Esophagus (tissue), 2 donors: ENCODE measurements around the gene TERT. TPM values are rescaled to one million over a fixed set of nuclear protein-coding genes. Genes with fewer than 3 reads are reported as not detected.
"Not testable (repeated sequence)": the region's sequence is repeated elsewhere in the genome, so short reads cannot be mapped to it uniquely, and the experiment has no call there.

Experiments used
- H3K27ac ChIP-seq, 2 donors: one replicate each; pipeline ENCODE4 v1.5.1; 2013; ENCODE audit warnings: low read depth in 2 of 2, mild to moderate bottlenecking in 2 of 2, inconsistent platforms in 1 of 2, low read length in 1 of 2, moderate library complexity in 1 of 2
- H3K27me3 ChIP-seq, 2 donors: one replicate each; pipeline ENCODE4 v1.6.1; 2013; ENCODE audit warnings: low read length in 2 of 2, control low read depth in 1 of 2, mild to moderate bottlenecking in 1 of 2; ENCODE audit not compliant: insufficient read depth in 2 of 2, control insufficient read depth in 1 of 2
- H3K36me3 ChIP-seq, 2 donors: one replicate each; pipeline ENCODE4 v1.6.1; 2013; ENCODE audit warnings: low read length in 1 of 2; ENCODE audit not compliant: control insufficient read depth in 2 of 2, insufficient read depth in 2 of 2
- H3K4me1 ChIP-seq, 2 donors: one replicate each; pipeline ENCODE4 v1.6.1; 2013; ENCODE audit warnings: low read length in 1 of 2; ENCODE audit not compliant: control insufficient read depth in 2 of 2, insufficient read depth in 2 of 2
- H3K4me3 ChIP-seq, 2 donors: one replicate each; pipeline ENCODE4 v1.5.1; 2013; ENCODE audit warnings: low read length in 2 of 2, mild to moderate bottlenecking in 2 of 2, low read depth in 1 of 2, moderate library complexity in 1 of 2
- H3K9me3 ChIP-seq, 2 donors: one replicate each; pipeline ENCODE4 v1.6.1; 2013; ENCODE audit warnings: mild to moderate bottlenecking in 2 of 2, low read depth in 1 of 2, low read length in 1 of 2, moderate library complexity in 1 of 2; ENCODE audit not compliant: control insufficient read depth in 2 of 2, insufficient read depth in 1 of 2
- WGBS, 2 donors: extraction: QIAGEN DNeasy Blood & Tissue Kit; methylation state at CpG; one replicate each; pipeline ENCODE4 v1.1.7; 2013; 5-methylcytosine and 5-hydroxymethylcytosine counted together
- polyA plus RNA-seq, 2 donors: library from polyadenylated mRNA; stranded (reverse); fragments of 200-250 nt; gene quantifications; one replicate each; pipeline ENCODE4 v1.2.3, GENCODE V29; 2013
- donor health status: healthy with polysubstance abuse.
- donor health status: Bipolar disorder and iron deficiency.

TERT gene
- polyA plus RNA-seq, 2 donors = 0.13 to 0.51 TPM

GRCh38 chr5:1298067-1298551 is 3.2 kb upstream of the TERT start:
- H3K27ac ChIP-seq = no peak overlapping the region
- H3K4me1 ChIP-seq = peaks cover 4 to 7% of the 10 kb centered on the region in 2 donors
- no peak overlapping the region for H3K4me3 ChIP-seq
- WGBS, 2 donors = 87 to 89% methylated on average over 19 of the region's 19 CpGs
- H3K9me3 ChIP-seq = no peaks in the 10 kb centered on the region
- H3K27me3 ChIP-seq = peaks cover 3 to 11% of the 10 kb centered on the region in 2 donors
- H3K36me3 ChIP-seq = no peaks in the 10 kb centered on the region

GRCh38 chr5:1297243-1297642 is 2.4 kb upstream of the TERT start:
- Histone ChIP-seq H3K4me1 (peaks cover 4 to 7% of the 10 kb centered on the region in 2 donors), H3K27me3 (peaks cover 3 to 11% of the 10 kb centered on the region in 2 donors), H3K27ac (no peak overlapping the region), H3K4me3 (no peak overlapping the region), H3K9me3 (no peaks in the 10 kb centered on the region), H3K36me3 (no peaks in the 10 kb centered on the region)
- WGBS, 2 donors = 90 to 94% methylated on average over 4 of the region's 4 CpGs

GRCh38 chr5:1295650-1296037 is 776 bp upstream of the TERT start:
- Histone ChIP-seq H3K4me1 (peaks cover 4 to 7% of the 10 kb centered on the region in 2 donors), H3K27ac (no peak overlapping the region), H3K9me3 (no peaks in the 10 kb centered on the region), H3K36me3 (no peaks in the 10 kb centered on the region), H3K27me3 (peaks cover 2 to 11% of the 10 kb centered on the region in 2 donors), H3K4me3 (no peak overlapping the region)
- 53 to 57% methylated on average over 21 to 22 of the region's 22 CpGs for WGBS, 2 donors

- Histone ChIP-seq H3K27me3 (peaks cover 0 to 11% of the 10 kb centered on the region in 2 donors), H3K27ac (no peak overlapping the region), H3K4me3 (no peak overlapping the region), H3K4me1 (peaks cover 4 to 7% of the 10 kb centered on the region in 2 donors), H3K9me3 (no peaks in the 10 kb centered on the region), H3K36me3 (no peaks in the 10 kb centered on the region)
- WGBS, 2 donors = 28 to 39% methylated on average over 47 to 69 of the region's 69 CpGs
Observed at GRCh38 chr5:1294206-1294834, 548 bp downstream of the TERT start.

- Histone ChIP-seq H3K36me3 (no peaks in the 10 kb centered on the region), H3K9me3 (peaks cover 0 to 4% of the 10 kb centered on the region in 2 donors), H3K27ac (no peak overlapping the region), H3K27me3 (peaks cover 0 to 11% of the 10 kb centered on the region in 2 donors), H3K4me1 (peaks cover 4 to 7% of the 10 kb centered on the region in 2 donors), H3K4me3 (no peak overlapping the region)
- 93% methylated on average over 56 to 60 of the region's 60 CpGs for WGBS, 2 donors
Observed at GRCh38 chr5:1293416-1294205, 1.3 kb downstream of the TERT start.

GRCh38 chr5:1292846-1293415 is 1.9 kb downstream of the TERT start:
- H3K4me3 ChIP-seq = no peak overlapping the region
- no peak overlapping the region for H3K27ac ChIP-seq
- H3K9me3 ChIP-seq = peaks cover 0 to 8% of the 10 kb centered on the region in 2 donors
- peaks cover 4 to 7% of the 10 kb centered on the region in 2 donors for H3K4me1 ChIP-seq
- WGBS, 2 donors = 90% methylated on average over 30 of the region's 30 CpGs
- no peaks in the 10 kb centered on the region for H3K36me3 ChIP-seq
- peaks cover 0 to 11% of the 10 kb centered on the region in 2 donors for H3K27me3 ChIP-seq

- H3K4me3 ChIP-seq = no peak overlapping the region
- 76 to 81% methylated on average over 6 of the region's 6 CpGs for WGBS, 2 donors
- no peak overlapping the region for H3K27ac ChIP-seq
- peaks cover 0 to 11% of the 10 kb centered on the region in 2 donors for H3K27me3 ChIP-seq
- no peaks in the 10 kb centered on the region for H3K36me3 ChIP-seq
- H3K9me3 ChIP-seq = peaks cover 0 to 8% of the 10 kb centered on the region in 2 donors
- peaks cover 4 to 7% of the 10 kb centered on the region in 2 donors for H3K4me1 ChIP-seq
Observed at GRCh38 chr5:1292139-1292538, 2.7 kb downstream of the TERT start.

- Histone ChIP-seq H3K9me3 (peaks cover 0 to 8% of the 10 kb centered on the region in 2 donors), H3K4me1 (peaks cover 4 to 7% of the 10 kb centered on the region in 2 donors), H3K27ac (no peak overlapping the region), H3K27me3 (peaks cover 0 to 11% of the 10 kb centered on the region in 2 donors), H3K36me3 (no peaks in the 10 kb centered on the region), H3K4me3 (no peak overlapping the region)
- WGBS, 2 donors = 65 to 76% methylated on average over 24 of the region's 24 CpGs
Observed at GRCh38 chr5:1291611-1292080, 3.2 kb downstream of the TERT start.

GRCh38 chr5:1290956-1291355 is 3.9 kb downstream of the TERT start:
- H3K27me3 ChIP-seq = not testable (repeated sequence)

More at GRCh38 chr5:1290956-1291355, 3.9 kb downstream of the TERT start:
- H3K9me3 ChIP-seq, H3K36me3 ChIP-seq, H3K27ac ChIP-seq, H3K4me3 ChIP-seq, H3K4me1 ChIP-seq: not testable (repeated sequence)
- WGBS, 2 donors = 79 to 84% methylated on average over 21 to 24 of the region's 24 CpGs
